Endothelial cell (in vitro differentiated cells): ENCODE data around the gene RAB19. TPM values are rescaled to one million over a fixed set of nuclear protein-coding genes. Genes with fewer than 3 reads are reported as not detected.
"Not testable (repeated sequence)": the region's sequence is repeated elsewhere in the genome, so short reads cannot be mapped to it uniquely, and the experiment has no call there.

ENCODE experiments used
- DNase-seq: peaks from one replicate; pipeline ENCODE4 v3.0.0; 2021; ENCODE audit warnings: low spot score
- H3K27ac Mint-ChIP-seq: one replicate; pipeline ENCODE4 v1.8.0; 2021; ENCODE audit warnings: mixed read lengths, inconsistent platforms; ENCODE audit not compliant: unreplicated experiment
- H3K27me3 Mint-ChIP-seq: one replicate; pipeline ENCODE4 v1.8.0; 2021; ENCODE audit warnings: mild to moderate bottlenecking, moderate library complexity, mixed read lengths, inconsistent platforms; ENCODE audit not compliant: unreplicated experiment
- H3K36me3 Mint-ChIP-seq: one replicate; pipeline ENCODE4 v1.8.0; 2021; ENCODE audit warnings: mild to moderate bottlenecking, low read depth, mixed read lengths, inconsistent platforms; ENCODE audit not compliant: unreplicated experiment
- H3K4me1 Mint-ChIP-seq: one replicate; pipeline ENCODE4 v1.8.0; 2021; ENCODE audit warnings: mild to moderate bottlenecking, mixed read lengths, inconsistent platforms; ENCODE audit not compliant: unreplicated experiment
- H3K4me3 Mint-ChIP-seq: one replicate; pipeline ENCODE4 v1.8.0; 2021; ENCODE audit warnings: mild to moderate bottlenecking, mixed read lengths, inconsistent platforms; ENCODE audit not compliant: unreplicated experiment
- H3K9me3 Mint-ChIP-seq: one replicate; pipeline ENCODE4 v1.8.0; 2021; ENCODE audit warnings: mixed read lengths, inconsistent platforms; ENCODE audit not compliant: unreplicated experiment
- total RNA-seq: library from RNA; stranded (reverse); fragmentation: NEBNext Ultra II Directional; extraction: Animal tissue kit (Norgen Biotek cat#: 25700); gene quantifications from one replicate; pipeline ENCODE4 v1.2.1, GENCODE V29; 2021; ENCODE audit not compliant: unreplicated experiment
- TF ChIP-seq, protein P1 (sequence below): fragments of 200-600 bp; sonication (generic); IDR thresholded peaks from one replicate; pipeline ENCODE4 v1.5.0; 2021; ENCODE audit warnings: antibody characterized with exemption; ENCODE audit not compliant: unreplicated experiment

Gene RAB19
- total RNA-seq, 1 donor from 2014 or later, result 5.1 TPM

DNA sequence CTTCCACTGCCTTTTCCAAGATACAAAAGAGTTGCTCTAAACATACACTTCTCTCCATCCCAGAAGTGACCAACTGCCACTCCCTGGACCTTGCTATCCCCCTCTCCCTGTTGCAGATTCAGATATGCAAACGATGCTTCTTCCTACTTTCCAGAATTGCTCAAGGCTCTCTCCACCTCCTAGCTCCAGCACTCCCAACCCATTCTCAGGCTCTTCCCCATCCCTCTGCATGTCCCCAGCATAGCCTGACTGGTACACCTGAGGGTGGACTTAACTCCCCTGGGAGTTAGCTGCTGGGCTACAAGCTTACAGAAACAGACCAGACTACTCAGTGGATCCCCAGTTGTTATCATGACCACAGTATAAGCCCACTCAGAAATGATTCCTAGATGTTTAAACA is 47.9 kb downstream of the RAB19 start:
- Mint-ChIP-seq H3K9me3 (no peaks in the 10 kb centered on the region), H3K36me3 (peaks cover 24% of the 10 kb centered on the region), H3K4me1 (peaks cover 39% of the 10 kb centered on the region), H3K4me3 (no peak overlapping the region), H3K27ac (no peak overlapping the region), H3K27me3 (no peaks in the 10 kb centered on the region)
- TF ChIP-seq, protein P1, sequence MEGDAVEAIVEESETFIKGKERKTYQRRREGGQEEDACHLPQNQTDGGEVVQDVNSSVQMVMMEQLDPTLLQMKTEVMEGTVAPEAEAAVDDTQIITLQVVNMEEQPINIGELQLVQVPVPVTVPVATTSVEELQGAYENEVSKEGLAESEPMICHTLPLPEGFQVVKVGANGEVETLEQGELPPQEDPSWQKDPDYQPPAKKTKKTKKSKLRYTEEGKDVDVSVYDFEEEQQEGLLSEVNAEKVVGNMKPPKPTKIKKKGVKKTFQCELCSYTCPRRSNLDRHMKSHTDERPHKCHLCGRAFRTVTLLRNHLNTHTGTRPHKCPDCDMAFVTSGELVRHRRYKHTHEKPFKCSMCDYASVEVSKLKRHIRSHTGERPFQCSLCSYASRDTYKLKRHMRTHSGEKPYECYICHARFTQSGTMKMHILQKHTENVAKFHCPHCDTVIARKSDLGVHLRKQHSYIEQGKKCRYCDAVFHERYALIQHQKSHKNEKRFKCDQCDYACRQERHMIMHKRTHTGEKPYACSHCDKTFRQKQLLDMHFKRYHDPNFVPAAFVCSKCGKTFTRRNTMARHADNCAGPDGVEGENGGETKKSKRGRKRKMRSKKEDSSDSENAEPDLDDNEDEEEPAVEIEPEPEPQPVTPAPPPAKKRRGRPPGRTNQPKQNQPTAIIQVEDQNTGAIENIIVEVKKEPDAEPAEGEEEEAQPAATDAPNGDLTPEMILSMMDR, result no peak
- no peak for DNase-seq

DNA sequence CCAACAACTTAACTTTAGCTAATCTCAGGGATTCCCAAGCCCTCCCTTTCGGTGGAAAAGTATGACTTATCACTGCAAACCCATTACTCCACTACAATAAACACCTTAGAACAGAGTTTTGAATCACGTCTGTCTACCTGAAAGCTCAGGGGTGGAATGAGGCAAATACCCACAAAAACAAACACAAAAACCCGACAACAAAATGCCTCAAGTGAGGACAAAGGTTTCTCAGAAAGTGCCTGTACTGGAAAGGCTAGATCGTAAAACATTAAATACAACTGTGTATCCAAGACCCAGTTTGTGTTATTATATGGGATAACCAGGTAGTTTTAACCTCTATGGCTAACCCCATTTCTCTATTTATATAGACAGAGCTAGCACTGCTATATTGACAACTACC is 49.4 kb downstream of the RAB19 start:
- TF ChIP-seq, protein P1, result no peak
- peaks cover 24% of the 10 kb centered on the region for H3K36me3 Mint-ChIP-seq
- no peaks in the 10 kb centered on the region for H3K9me3 Mint-ChIP-seq
- no peaks in the 10 kb centered on the region for H3K27me3 Mint-ChIP-seq
- peaks cover 36% of the 10 kb centered on the region for H3K4me1 Mint-ChIP-seq
- no peak for DNase-seq
- no peak overlapping the region for H3K27ac Mint-ChIP-seq
- no peak overlapping the region for H3K4me3 Mint-ChIP-seq

DNA sequence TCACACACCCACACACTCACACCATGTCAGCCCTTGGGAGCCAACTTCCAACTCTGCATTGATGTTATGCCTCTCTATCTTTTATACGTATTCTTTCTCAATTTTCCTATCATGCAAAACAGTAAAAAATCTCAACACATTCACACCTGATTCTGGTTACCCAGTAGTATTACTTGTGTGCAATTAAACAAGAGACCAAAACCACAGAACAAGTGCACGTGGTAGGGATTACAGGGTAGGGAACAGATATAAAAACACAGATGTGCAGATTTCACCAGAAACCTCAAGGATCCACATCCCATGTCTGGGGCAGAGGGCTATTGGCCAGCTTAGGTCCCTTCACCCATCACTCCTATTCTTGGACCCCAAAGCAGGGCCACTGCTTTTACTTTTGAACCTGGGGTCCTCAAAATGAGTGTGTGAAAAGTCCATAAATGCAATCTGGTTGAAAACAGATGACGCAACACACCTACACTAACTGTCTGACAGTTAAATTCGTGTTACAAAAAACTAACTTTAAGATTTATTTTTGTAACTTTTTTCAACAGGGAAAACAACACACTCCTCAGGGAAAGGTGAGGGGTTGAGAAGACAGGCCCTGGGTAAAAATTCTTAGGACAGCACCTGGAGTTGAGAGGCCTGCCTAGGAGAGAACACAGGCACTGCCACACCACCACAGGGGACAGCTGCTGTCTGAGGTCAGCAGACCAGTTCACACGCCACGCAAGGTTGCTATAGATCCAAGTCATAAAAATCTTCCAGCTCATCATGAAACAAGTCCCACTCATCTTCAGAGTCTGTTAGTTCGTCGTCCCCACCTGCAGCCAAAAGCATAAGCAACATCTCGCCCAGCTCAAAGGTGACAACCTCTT is 50.2 kb downstream of the RAB19 start:
- peaks cover 24% of the 10 kb centered on the region for H3K36me3 Mint-ChIP-seq
- not testable (repeated sequence) for H3K4me3 Mint-ChIP-seq, H3K27me3 Mint-ChIP-seq, H3K27ac Mint-ChIP-seq, DNase-seq, H3K9me3 Mint-ChIP-seq
- H3K4me1 Mint-ChIP-seq, result peaks cover 33% of the 10 kb centered on the region

DNA sequence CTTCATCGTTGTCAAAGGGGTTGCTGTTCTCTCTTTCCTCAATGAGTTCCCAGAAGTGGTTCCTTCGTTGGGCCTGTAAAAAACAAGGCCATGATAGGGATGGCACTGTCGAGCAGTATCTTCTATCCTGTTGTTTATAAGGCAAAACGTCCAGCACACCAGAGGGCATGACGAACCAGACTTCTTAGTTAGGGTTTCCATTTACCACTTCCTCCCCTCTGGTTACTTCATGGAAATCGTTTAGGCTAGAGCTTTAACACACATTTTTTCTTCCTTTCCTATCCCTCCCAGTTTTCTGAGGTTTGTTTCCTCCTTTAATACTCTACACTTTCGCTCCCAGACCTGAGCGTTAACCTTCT is 50.8 kb downstream of the RAB19 start:
- H3K36me3 Mint-ChIP-seq, result peaks cover 24% of the 10 kb centered on the region
- no peak overlapping the region for H3K4me3 Mint-ChIP-seq
- peaks cover 27% of the 10 kb centered on the region for H3K4me1 Mint-ChIP-seq
- no peaks in the 10 kb centered on the region for H3K9me3 Mint-ChIP-seq
- no peak overlapping the region for H3K27ac Mint-ChIP-seq
- no peak for DNase-seq
- H3K27me3 Mint-ChIP-seq, result no peaks in the 10 kb centered on the region
- TF ChIP-seq, protein P1, result no peak

DNA sequence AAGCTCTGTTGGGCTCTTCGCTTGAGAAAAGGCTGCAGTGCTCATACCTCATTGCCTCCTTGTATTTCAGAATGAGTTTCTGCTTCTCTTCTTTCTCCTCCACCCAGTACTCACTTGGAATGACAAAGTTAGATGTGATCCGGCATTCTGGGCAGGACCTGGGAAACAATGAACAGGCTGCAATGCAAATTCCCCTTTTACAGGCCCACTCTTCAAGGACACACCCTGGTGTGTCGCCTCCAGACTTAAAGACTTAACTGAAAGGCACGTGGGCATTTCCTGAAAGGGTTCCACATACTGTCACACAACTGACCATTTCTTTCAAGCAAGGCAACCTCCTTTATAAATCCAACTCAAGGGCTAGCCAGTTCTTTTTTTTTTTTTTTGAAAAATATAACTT is 51.9 kb downstream of the RAB19 start:
- Mint-ChIP-seq H3K36me3 (peaks cover 26% of the 10 kb centered on the region), H3K4me1 (peaks cover 17% of the 10 kb centered on the region), H3K27me3 (no peaks in the 10 kb centered on the region), H3K4me3 (no peak overlapping the region), H3K27ac (no peak overlapping the region), H3K9me3 (no peaks in the 10 kb centered on the region)
- TF ChIP-seq, protein P1, result no peak
- DNase-seq, result no peak
